ENCODE results near the gene NFYA.

GRCh38 chr6:41055149-41055548 is 17.6 kb upstream of the NFYA start:
- TF ChIP-seq CTCF (IDR thresholded peaks at IDR 0.05), result no peak
- no peak for TF ChIP-seq POLR2AphosphoS5 (IDR thresholded peaks at IDR 0.05)

All from prostate gland (tissue), 2 donors.